IPS DF 6.9 (cell line): Measurements from ENCODE around the gene FALEC.
"Not testable (repeated sequence)": the region's sequence is repeated elsewhere in the genome, so short reads cannot be mapped to it uniquely, and the experiment has no call there.

Experiments
- DNase-seq: peaks from one replicate; pipeline ENCODE4 v3.0.0-alpha.2; 2013; ENCODE audit warnings: low read depth, low spot score
- H3K27ac ChIP-seq: one replicate; pipeline ENCODE4 v1.5.1; 2013; ENCODE audit warnings: low read length, control low read depth
- H3K27me3 ChIP-seq: 2 replicates; pipeline ENCODE4 v1.6.1; 2013; ENCODE audit warnings: mild to moderate bottlenecking, low read length; ENCODE audit not compliant: control insufficient read depth, insufficient read depth
- H3K36me3 ChIP-seq: 2 replicates; pipeline ENCODE4 v1.6.1; 2013; ENCODE audit warnings: low read length; ENCODE audit not compliant: control insufficient read depth, insufficient read depth
- H3K4me1 ChIP-seq: 2 replicates; pipeline ENCODE4 v1.6.1; 2013; ENCODE audit warnings: low read length; ENCODE audit not compliant: control insufficient read depth, insufficient read depth
- H3K4me3 ChIP-seq: 2 replicates; pipeline ENCODE4 v1.5.1; 2013; ENCODE audit warnings: mild to moderate bottlenecking, low read length
- H3K9me3 ChIP-seq: 2 replicates; pipeline ENCODE4 v1.6.1; 2013; ENCODE audit warnings: low read length, inconsistent platforms; ENCODE audit not compliant: control insufficient read depth, insufficient read depth
- WGBS: extraction: QIAGEN DNeasy Blood & Tissue Kit; methylation state at CpG from one replicate; pipeline ENCODE4 v1.1.7; 2013; ENCODE audit warnings: mixed read lengths, missing lambda C conversion rate; ENCODE audit not compliant: insufficient read length, insufficient coverage; 5-methylcytosine and 5-hydroxymethylcytosine counted together

FALEC gene

GRCh38 chr1:150564051-150564991, 48.8 kb downstream of the FALEC start:
- no peak for DNase-seq
- Histone ChIP-seq H3K36me3 (no peaks in the 10 kb centered on the region), H3K4me3 (no peak overlapping the region), H3K9me3 (no peaks in the 10 kb centered on the region), H3K4me1 (peaks cover 18% of the 10 kb centered on the region; the same call in 1 of the 2 replicates), H3K27me3 (no peaks in the 10 kb centered on the region), H3K27ac (no peak overlapping the region)
- WGBS = no CpG with 5 or more reads among the region's 5 CpGs

GRCh38 chr1:150565240-150565991, 49.9 kb downstream of the FALEC start:
- DNase-seq, H3K36me3 ChIP-seq, H3K27ac ChIP-seq, H3K4me3 ChIP-seq, H3K9me3 ChIP-seq, H3K27me3 ChIP-seq: not testable (repeated sequence)
- no CpG with 5 or more reads among the region's 14 CpGs for WGBS
- H3K4me1 ChIP-seq = peaks cover 17% of the 10 kb centered on the region; the same call in 1 of the 2 replicates

- peaks cover 15% of the 10 kb centered on the region; the same call in 1 of the 2 replicates for H3K4me1 ChIP-seq
Observed at GRCh38 chr1:150566589-150567340, 51.2 kb downstream of the FALEC start.

GRCh38 chr1:150567341-150567716, 51.8 kb downstream of the FALEC start:
- Histone ChIP-seq H3K4me3 (no peak overlapping the region), H3K27ac (peak overlapping the region; percentile 20), H3K36me3 (no peaks in the 10 kb centered on the region), H3K27me3 (no peaks in the 10 kb centered on the region), H3K9me3 (no peaks in the 10 kb centered on the region), H3K4me1 (peaks cover 15% of the 10 kb centered on the region; the same call in 1 of the 2 replicates)
- WGBS = no CpG with 5 or more reads among the region's 3 CpGs
- no peak for DNase-seq

More at GRCh38 chr1:150566589-150567340, 51.2 kb downstream of the FALEC start:
- H3K27me3 ChIP-seq = no peaks in the 10 kb centered on the region
- no peaks in the 10 kb centered on the region for H3K36me3 ChIP-seq
- H3K27ac ChIP-seq = peak overlapping the region; percentile 20
- no peak for DNase-seq
- no peaks in the 10 kb centered on the region for H3K9me3 ChIP-seq
- H3K4me3 ChIP-seq = no peak overlapping the region
- WGBS = no CpG with 5 or more reads among the region's 12 CpGs

GRCh38 chr1:150567717-150568593, 52.4 kb downstream of the FALEC start:
- no peak overlapping the region for H3K4me3 ChIP-seq
- H3K4me1 ChIP-seq = peaks cover 12% of the 10 kb centered on the region; the same call in 1 of the 2 replicates
- no peaks in the 10 kb centered on the region; the same call in 1 of the 2 replicates for H3K36me3 ChIP-seq
- no peaks in the 10 kb centered on the region for H3K27me3 ChIP-seq
- WGBS = no CpG with 5 or more reads among the region's 10 CpGs
- H3K27ac ChIP-seq = peak overlapping the region; percentile 72
- no peaks in the 10 kb centered on the region for H3K9me3 ChIP-seq
- peak; percentile 72 for DNase-seq

GRCh38 chr1:150568594-150568966, 53.0 kb downstream of the FALEC start:
- Histone ChIP-seq H3K27ac (peak overlapping the region; percentile 72), H3K4me3 (no peak overlapping the region), H3K36me3 (no peaks in the 10 kb centered on the region; the same call in 1 of the 2 replicates), H3K9me3 (no peaks in the 10 kb centered on the region), H3K4me1 (peaks cover 12% of the 10 kb centered on the region; the same call in 1 of the 2 replicates), H3K27me3 (no peaks in the 10 kb centered on the region)
- DNase-seq = no peak

- WGBS = no CpG with 5 or more reads among the region's 4 CpGs
- no peaks in the 10 kb centered on the region for H3K9me3 ChIP-seq
- no peak for DNase-seq
- peaks cover 9% of the 10 kb centered on the region; the same call in 1 of the 2 replicates for H3K36me3 ChIP-seq
- H3K27me3 ChIP-seq = no peaks in the 10 kb centered on the region
- H3K4me3 ChIP-seq = no peak overlapping the region
- H3K4me1 ChIP-seq = peaks cover 7% of the 10 kb centered on the region; the same call in 1 of the 2 replicates
- no peak overlapping the region for H3K27ac ChIP-seq
Observed at GRCh38 chr1:150572918-150573647, 57.5 kb downstream of the FALEC start.

- not testable (repeated sequence) for DNase-seq, H3K27me3 ChIP-seq, H3K36me3 ChIP-seq, H3K4me1 ChIP-seq, H3K27ac ChIP-seq, H3K9me3 ChIP-seq, H3K4me3 ChIP-seq
- WGBS = no CpG with 5 or more reads among the region's 13 CpGs
Observed at GRCh38 chr1:150573648-150574071, 58.1 kb downstream of the FALEC start.
